GM12874 (cell line): ENCODE results near the gene TMEM43.

ENCODE experiments used
- CTCF ChIP-seq: IDR thresholded peaks from 2 replicates; pipeline ENCODE4 v1.5.1; 2011; ENCODE audit warnings: low read depth, mild to moderate bottlenecking, control low read depth, low read length, moderate library complexity; ENCODE audit not compliant: insufficient read depth

The TMEM43 gene

GRCh38 chr3:14132689-14133088 lies 7.8 kb downstream of the TMEM43 start:
- no peak for TF ChIP-seq CTCF

- TF ChIP-seq CTCF, result no peak
Observed at GRCh38 chr3:14133188-14133800, 8.4 kb downstream of the TMEM43 start.

- TF ChIP-seq CTCF, result no peak
Observed at GRCh38 chr3:14133876-14134275, 9.0 kb downstream of the TMEM43 start.

GRCh38 chr3:14134291-14134690 lies 9.4 kb downstream of the TMEM43 start:
- TF ChIP-seq CTCF, result no peak

GRCh38 chr3:14135581-14135980 lies 10.7 kb downstream of the TMEM43 start:
- no peak for TF ChIP-seq CTCF

- TF ChIP-seq CTCF, result no peak
Observed at GRCh38 chr3:14137004-14137403, 12.2 kb downstream of the TMEM43 start.

- no peak for TF ChIP-seq CTCF
Observed at GRCh38 chr3:14137445-14137844, 12.6 kb downstream of the TMEM43 start.
